PC-9 (cell line): ENCODE data around the gene ORM2.
"Not testable (repeated sequence)": the region's sequence is repeated elsewhere in the genome, so short reads cannot be mapped to it uniquely, and the experiment has no call there.

Experiments used
- CTCF ChIP-seq: fragments of 200-600 bp; sonication (generic); conservative IDR thresholded peaks from 2 replicates; pipeline ENCODE4 v1.6.1; 2017; ENCODE audit warnings: mixed run types, antibody characterized with exemption, mild to moderate bottlenecking, moderate library complexity
- EZH2 ChIP-seq: fragments of 200-600 bp; sonication (generic); IDR thresholded peaks from 2 replicates; pipeline ENCODE4 v1.8.0; 2017; ENCODE audit warnings: antibody characterized with exemption, low read depth

GRCh38 chr9:114323849-114324248 lies 5.8 kb upstream of the ORM2 start:
- not testable (repeated sequence) for TF ChIP-seq CTCF, EZH2
